ENCODE data around the gene CDK2AP2.
A peak's percentile ranks its signal among the peaks of the same experiment; 100 is the strongest.
"Not testable (repeated sequence)": the region's sequence is repeated elsewhere in the genome, so short reads cannot be mapped to it uniquely, and the experiment has no call there.

The CDK2AP2 gene

DNA sequence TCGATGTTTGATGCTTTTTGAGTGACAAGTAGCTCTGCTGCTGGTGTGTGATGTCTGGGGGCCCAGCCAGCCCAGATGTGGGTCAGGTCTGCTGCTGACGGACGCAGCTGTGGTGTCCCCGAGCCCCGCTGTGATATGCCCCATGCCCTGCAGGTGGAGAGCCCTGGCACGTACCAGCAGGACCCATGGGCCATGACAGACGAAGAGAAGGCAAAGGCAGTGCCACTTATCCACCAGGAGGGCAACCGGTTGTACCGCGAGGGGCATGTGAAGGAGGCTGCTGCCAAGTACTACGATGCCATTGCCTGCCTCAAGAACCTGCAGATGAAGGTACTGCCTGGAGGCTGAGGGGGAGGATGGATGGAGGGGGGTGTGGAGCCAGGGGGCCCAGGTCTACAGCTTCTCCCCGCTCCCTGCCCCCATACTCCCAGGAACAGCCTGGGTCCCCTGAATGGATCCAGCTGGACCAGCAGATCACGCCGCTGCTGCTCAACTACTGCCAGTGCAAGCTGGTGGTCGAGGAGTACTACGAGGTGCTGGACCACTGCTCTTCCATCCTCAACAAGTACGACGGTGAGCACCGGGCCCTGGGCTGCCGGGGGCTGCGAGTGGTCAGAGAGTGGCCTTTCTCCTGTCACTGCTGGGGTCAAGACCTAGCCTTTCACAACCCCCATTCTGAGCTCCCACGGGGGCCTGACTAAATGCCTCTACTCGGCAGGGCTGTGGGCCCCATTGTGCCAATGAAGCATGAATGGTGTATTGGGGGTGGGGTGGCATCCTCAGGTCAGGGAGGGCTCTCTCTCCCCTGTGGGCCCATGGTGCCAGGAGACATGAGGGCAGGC lies 17.9 kb downstream of the CDK2AP2 start:
- no peak for DNase-seq

DNA sequence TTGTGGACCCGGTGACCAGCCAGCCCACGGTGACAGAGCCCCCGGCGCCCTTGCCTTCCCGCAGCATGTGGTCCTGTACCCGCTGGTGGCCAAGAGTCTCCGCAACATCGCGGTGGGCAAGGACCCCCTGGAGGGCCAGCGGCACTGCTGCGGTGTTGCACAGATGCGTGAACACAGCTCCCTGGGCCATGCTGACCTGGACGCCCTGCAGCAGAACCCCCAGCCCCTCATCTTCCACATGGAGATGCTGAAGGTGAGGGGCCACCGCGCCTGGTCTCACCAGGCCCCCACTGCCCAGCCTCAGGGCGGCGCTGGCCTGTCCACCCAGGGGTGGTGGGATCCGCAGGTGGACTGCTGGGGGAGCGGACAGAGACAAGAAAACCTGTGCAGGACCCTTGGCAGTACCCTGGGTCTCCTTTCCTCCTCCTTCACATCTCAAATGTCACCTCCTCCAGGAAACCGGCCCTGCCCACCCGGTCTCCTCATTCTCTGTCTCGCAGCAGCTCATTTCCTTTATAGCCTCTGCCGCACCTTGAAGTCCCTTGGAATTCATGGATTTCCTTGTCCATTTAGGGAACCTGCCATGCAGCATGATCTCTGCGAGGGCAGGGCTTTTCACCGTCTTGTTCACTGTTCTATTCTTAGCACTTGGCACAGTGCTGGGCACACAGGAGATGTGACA lies 18.6 kb downstream of the CDK2AP2 start:
- no peak for DNase-seq

DNA sequence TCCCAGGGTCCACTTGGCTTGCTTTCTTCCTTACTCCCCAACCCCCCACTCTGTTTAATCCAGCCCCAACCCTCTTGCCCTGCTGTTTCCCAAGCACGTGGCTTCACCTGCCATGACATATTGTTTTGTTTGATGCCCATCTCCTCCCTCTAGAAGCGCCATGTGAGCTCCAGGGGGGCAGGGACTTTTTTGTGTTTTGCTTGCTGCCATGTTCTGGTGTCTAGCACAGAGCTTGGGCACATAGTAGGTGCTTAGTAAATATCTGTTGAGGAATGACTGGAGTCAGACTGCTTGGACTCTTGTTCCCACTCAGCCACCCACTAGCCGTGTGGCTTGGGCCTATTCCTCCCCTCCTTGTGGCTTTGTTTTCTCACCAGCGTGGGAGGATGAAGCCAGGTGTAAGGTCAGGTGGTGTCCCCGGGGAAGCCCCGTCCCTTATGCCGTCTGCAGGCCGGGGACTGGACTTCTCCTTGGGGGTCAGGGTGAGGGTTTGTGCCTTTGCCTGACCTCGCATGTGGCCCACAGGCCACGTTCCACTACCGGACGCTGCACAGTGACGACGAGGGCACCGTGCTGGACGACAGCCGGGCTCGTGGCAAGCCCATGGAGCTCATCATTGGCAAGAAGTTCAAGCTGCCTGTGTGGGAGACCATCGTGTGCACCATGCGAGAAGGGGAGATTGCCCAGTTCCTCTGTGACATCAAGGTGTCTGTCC lies 21.3 kb downstream of the CDK2AP2 start:
- no peak for DNase-seq

DNA sequence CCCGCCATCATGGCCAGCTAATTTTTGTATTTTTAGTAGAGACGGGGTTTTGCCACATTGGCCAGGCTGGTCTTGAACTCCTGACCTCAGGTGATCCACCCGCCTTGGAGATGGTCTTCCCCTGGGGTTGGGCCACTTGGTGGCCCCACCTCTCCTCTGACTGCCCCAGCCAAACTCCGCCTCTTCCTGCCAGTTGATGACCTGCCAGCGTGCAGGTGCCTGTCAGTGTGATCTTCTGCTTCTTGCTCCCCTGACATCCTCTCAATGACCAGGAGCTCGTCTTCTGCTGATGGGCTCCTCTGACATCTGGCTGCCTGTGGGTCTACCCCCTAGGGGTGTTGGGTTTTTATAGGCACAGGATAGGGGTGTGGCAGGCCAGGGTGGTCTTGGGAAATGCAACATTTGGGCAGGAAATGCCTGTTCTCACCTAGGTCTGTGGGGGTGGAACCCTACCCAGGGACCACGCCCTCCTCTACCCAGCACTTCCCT lies 22.0 kb downstream of the CDK2AP2 start:
- DNase-seq, result not testable (repeated sequence)

DNA sequence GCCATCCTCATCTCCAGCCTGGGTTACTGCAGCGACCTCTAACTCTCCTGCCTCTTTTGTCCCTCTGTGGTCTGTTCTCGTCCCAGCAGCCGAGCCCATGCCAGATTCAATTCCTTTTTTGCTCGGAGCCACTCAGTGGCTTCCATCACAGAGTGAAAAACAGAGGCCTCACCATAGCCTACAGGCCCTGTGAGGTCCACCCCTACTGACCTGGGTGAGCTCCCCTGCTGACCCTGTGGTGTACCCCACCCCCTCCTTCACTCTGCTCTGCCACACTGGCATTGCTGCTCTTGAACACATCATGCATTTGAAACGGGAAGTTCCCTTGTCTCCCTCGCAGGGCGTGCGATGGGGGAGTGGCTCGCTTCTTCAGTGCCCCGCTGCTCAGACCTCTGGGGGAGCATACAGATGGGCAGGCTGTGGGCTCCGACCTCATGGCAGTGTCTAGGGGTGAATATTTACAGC lies 23.1 kb downstream of the CDK2AP2 start:
- peak in 2 of 4 experiments; percentile 20 to 26 for DNase-seq

DNA sequence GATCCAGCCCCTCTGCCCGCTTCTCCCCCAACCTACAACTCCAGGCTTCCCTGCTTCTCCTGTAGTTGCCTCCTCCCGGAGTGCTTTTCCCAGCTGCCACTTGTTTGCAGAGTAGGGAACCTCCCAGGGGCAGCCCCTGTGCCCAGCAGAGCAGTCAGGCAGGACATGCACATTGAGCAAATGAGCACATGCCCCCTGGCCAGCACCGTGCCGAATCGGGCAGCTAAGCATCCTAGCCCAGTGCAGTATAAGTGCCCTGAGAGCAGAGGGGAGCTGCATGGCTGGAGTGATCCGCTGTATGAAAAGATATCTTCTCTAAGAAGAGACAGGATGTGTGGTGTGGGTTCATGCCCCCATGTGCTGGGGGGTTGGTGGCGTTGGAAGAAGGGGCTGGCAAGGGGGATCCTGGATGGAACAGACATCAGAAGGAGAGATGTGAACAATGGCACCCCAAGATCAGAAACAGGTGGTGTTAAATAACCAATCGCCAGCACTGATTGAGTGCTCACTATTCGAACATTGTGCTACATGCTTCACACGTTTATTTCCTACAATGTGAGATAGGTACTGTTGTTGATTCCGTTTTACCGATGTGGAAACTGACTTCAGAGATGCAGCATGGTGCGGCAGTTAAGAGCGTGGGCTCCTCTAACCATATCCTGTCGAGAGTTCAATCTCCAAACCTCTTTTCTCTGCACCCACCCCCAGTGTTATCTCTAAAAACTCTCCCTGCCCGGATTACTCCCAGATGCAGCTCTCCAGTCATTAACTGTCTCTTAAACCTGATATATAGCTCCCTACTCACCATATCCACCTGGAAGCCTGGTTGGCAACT lies 23.9 kb downstream of the CDK2AP2 start:
- DNase-seq, result peak in 2 of 4 experiments; percentile 20 to 31

DNA sequence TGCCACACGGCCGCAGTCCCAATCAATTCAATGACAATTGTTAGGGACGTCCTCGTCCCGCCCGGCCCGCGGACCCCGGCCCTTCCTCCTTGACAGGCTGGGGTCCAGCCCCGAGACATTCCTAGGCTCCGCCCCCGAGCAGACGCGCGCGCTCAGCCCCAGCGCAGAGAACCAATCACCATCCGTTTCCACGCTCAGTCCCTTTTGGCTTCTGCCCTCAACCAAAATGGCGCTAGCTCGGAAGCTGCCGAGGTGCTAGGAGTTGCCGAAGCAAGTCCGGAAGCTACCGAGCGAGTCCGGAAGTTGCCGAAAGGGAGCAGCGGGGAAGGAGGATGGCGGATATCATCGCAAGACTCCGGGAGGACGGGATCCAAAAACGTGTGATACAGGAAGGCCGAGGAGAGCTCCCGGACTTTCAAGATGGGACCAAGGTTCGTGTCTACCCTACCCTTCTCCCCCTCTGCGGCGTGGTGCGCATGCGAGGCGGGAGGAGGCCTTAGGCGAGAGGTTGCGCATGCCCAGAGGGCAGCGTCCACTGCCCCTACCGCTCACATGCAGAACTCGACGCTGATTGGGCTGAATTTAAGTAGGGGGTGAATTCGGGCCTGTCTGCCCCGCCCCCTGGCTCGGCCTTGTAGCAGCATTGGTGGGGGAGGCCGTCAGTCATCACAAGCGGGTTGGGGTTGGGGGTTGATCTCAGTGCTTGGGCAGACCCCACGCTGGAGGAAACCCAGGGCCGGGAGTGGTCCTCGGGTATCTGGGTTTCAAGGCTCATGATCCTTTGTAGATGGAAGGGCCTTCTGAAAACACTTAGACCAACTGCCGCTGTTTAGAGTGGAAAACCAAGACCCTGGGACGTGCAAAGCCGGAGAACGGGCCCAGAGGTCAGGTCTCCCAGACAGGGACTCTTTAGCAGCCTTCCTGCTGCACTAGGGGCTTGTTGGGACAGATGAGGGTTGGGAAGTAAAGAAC lies 24.8 kb downstream of the CDK2AP2 start, which contains the start of gene AIP:
TSS of gene AIP (plus strand) at position 200 of the 972 bp plus-strand sequence. CDS start at position 333, 133 bp downstream.
- DNase-seq, result peak; percentile 88 to 97 (median 93)

DNA sequence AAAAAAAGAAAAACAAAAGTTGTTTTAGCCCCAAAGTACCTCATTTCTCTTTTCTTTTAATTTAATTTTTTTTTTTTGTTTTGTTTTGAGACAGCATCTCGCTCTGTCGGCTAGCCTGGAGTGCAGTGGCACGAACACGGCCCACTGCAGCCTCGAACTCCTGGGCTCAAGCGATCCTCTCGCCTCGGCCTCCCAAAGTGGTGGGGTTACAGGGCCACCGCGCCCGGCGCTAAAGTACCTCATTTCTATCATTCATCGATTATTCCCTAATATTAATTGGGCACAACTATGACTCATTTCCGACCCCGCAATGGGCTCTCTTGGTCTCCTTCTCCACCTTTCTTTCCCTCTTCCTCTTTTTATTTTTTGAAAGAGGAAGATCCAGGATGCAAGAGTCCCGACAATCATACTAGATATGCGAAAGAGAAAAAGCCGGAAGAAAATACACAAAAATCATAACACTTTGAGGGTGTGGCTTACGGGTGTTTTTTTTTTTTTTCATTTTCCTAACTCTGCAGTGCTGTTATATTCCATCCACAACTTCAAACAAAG lies 25.6 kb downstream of the CDK2AP2 start:
- no peak for DNase-seq

DNA sequence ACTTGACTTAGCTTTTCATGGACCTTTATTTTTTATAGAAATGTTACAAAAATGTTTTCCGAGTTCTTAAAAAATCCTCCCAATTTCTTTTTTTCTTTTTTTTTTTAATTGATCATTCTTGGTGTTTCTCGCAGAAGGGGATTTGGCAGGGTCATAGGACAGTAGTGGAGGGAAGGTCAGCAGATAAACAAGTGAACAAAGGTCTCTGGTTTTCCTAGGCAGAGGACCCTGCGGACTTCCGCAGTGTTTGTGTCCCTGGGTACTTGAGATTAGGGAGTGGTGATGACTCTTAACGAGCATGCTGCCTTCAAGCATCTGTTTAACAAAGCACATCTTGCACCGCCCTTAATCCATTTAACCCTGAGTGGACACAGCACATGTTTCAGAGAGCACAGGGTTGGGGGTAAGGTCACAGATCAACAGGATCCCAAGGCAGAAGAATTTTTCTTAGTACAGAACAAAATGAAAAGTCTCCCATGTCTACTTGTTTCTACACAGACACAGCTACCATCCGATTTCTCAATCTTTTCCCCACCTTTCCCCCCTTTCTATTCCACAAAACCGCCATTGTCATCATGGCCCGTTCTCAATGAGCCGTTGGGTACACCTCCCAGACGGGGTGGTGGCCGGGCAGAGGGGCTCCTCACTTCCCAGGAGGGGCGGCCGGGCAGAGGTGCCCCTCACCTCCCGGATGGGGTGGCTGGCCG lies 30.5 kb downstream of the CDK2AP2 start:
- DNase-seq, result not testable (repeated sequence)

DNA sequence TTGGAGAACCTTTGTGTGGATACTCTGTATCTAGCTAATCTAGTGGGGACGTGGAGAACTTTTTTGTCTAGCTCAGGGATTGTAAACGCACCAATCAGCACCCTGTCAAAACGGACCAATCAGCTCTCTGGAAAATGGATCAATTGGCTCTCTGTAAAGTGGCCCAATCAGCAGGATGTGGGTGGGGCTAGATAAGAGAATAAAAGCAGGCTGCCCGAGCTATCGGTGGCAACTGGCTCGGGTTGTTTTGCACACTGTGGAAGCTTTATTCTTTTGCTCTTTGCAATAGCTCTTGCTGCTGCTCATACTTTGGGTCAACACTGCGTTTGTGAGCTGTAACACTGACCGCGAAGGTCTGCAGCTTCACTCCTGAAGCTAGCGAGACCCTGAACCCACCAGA lies 31.3 kb downstream of the CDK2AP2 start:
- not testable (repeated sequence) for DNase-seq

DNA sequence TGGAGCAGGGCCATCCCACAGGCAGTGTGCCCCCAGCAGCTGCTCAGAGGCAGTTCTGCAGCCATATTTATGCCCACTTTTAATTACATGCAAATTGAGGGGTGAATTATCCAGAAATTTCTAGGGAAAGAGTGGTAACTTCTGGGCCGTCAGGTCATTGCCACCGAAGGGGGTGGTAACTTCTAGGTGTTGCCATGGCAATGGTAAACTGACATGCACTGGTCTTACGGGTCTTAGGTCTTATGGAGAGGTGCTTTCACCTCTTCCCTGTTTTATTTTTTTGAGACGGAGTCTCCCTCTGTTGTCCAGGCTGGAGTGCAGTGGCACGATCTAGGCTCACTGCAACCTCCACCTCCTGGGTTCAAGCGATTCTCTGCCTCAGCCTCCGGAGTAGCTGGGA lies 35.1 kb downstream of the CDK2AP2 start:
- DNase-seq, result no peak

DNA sequence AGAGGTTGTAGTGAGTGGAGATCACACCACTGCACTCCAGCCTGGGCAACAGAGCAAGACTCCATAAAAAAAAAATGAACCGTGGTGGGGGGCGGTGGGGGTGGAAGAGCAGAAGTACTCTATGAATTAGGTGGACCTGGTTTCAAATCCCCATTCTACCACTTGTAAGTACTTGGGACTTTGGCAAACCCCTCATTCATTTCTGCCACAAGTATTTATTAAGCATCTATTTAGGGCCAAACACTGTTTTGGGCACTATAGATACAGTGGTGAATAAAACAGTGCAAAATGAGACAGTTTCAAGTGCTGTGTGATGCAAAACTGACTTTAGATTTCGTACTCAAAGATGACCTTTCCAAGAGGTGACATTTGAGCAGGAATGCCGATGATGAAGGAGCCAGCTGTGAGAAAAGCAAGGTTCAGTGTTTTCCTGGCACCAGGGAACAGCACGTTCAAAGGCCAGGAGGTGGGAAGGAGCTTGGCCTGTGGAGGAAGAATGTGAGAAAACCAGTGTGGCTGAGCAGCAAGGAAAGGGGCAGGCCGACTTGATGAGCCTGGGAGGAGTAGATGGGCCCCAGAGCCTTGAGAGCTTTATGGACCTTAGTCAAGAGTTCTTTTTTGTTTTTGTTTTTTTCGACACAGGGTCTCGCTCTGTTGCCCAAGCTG lies 37.5 kb downstream of the CDK2AP2 start:
- no peak for DNase-seq

DNA sequence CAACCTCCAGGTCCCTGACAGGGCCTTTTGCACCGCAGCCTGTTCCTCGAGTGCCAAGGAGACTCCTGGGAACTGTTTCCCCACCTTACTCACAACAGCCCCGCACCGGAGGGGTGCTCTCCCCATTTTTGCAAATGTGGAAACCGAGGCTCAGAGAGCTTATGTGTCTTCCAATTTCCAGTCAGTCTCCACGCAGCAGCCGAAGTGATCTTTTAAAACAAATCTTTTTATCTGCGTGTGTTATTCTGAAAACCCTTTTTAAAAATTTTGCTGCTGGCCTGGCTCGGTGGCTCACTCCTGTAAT lies 38.5 kb downstream of the CDK2AP2 start:
- DNase-seq, result no peak

DNA sequence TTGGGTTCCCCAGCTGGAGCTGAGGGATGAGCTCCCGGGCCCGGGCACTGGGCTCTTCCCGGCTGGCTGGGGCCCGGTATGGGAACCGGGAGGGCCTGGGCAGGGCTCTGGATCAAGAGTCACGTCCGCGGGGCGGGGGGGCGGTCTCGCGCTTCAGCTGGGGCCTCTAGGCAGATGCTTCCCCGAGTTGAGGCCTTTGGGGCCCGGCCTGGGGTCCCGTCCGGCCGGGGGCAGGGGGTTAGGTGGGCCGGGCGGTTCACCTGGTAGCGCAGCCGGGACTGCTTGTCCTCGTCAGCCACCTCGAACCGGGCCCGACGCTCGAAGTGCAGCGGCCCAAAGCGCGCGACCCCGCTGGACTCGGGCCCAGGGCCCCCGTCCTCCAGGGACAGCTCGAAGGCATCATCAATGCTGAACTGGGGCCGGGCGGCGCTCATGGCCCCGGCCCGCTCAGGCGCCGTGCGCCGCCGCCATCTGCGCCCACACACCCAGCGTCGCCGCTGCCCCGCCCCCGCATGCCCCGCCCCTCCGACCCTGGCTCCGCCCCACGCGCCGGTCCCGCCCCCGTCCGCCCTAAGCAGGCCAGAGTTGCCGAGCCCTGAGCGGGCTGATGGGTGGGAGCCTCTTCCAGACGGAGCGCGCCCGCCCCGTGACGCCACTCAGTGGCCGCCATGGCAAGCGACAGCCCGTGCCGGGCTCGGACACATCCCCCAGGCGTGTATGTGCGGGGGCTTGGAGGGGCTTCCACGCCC lies 39.0 kb downstream of the CDK2AP2 start, which contains the start of gene TMEM134:
TSS of gene TMEM134 (minus strand) at position 493 of the 749 bp plus-strand sequence. CDS start at position 434, 59 bp downstream.
- peak; percentile 85 to 93 (median 90) for DNase-seq

DNA sequence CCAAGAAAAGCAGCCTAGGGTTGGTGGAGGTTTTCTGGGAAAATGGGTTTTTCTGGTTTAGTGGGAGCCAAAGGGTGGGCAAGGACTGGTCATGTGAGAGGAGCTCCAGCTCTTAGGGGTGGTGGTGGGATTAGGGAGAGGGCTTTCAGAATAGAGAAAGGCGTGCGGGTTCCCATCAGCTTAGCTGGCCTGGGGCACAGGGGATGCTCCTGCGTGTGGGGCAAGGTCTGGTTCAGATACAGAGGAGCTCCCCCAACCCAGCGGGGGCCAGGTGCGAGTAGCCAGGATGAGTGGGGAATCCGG lies 39.6 kb downstream of the CDK2AP2 start:
- DNase-seq, result no peak

DNA sequence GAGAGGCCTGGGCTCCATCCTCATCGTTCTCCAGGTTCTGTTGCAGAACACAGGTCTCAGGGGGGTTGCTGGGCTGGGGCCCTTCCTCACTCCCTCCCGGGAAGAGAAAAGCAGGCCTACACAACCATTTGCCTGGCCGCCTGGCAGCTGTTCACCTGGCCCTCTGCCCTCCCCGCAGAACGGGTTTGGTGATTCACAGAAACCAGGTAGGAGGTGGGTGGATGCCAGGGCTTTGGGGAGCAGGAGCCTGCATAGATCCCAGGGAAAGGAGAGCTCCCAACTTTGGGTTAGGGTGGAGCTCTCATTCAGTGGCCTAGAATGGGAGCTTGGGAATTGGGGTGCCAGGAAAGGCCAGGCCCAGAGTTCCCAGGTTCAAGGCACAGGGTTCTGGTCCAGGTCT lies 39.9 kb downstream of the CDK2AP2 start:
- no peak for DNase-seq

DNA sequence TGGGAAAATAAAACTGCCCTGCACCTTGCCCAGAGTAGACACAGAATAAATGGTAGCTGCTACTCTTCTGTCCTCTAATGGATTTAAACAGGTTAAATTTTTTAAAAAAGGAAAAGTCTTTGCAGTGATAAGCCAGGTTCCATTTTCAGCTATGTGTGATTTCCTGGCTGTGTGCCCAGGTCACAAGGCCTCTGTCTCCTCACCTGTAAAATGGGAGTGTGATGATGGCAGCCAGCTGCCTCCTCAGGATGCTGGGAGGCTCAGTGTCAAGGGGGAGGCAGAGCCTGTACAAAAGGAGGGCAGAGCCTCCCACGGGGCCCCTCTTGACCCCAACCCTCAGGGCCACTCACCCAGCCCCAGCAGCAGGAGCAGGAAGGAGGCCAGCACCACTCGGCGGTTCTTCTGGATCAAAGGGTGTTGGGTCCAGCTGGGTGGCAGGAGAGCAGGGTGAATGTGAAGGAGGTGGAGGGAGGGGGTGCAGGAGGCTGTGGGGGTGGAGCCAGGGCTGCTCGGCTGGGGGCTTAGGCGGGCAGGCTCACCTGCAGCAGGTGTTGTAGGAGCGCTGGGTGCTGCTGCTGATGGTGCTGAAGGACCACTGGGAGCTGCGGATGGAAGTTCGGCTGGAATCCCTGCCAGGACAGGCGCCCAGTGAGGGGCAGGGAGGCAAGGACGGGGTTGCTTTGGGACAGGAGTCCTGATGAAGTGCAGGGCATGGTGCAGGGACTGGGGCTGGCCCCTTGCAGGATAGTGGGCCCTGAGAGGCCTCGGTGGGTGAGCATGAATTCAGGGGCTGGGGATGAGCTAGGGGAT lies 40.8 kb downstream of the CDK2AP2 start:
- no peak for DNase-seq

DNA sequence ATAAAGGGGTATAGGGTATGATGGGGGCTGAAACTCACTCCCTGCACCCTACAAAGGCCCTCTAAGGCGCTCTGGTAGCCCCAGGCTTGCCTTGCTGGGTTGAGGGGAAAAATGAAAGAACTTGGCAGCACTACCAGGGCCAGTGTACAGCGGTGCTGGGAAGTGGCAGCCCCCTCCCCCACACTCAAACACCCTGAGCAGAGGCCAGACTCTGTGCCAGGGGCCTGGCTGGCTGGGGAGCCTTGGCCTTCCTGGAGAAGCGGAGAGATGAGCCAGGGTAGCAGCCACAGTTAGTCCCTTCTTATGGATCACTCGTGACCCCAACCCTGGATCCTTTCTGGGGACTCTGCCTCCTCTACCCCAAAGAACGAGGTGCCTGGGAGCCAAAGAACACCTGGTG lies 41.6 kb downstream of the CDK2AP2 start:
- no peak for DNase-seq

Measured in activated naive CD4-positive, alpha-beta T cell (primary cell).